Fibroblast of pulmonary artery (primary cell): Measurements from ENCODE around the gene OTOS.

ENCODE experiments used
- DNase-seq: peaks from one replicate; pipeline ENCODE4 v3.0.0-alpha.2; 2010; ENCODE audit warnings: low read depth
- H3K4me3 ChIP-seq: replicated peaks from 2 replicates; pipeline ENCODE4 v1.5.1; 2011; ENCODE audit warnings: low read depth, mild to moderate bottlenecking, control low read depth, low read length, moderate library complexity
- TF ChIP-seq, protein P1 (sequence below): IDR thresholded peaks from 2 replicates; pipeline ENCODE4 v1.5.1; 2011; ENCODE audit warnings: mild to moderate bottlenecking, control low read depth, low read length, inconsistent platforms; ENCODE audit errors: missing control alignments

OTOS gene

DNA sequence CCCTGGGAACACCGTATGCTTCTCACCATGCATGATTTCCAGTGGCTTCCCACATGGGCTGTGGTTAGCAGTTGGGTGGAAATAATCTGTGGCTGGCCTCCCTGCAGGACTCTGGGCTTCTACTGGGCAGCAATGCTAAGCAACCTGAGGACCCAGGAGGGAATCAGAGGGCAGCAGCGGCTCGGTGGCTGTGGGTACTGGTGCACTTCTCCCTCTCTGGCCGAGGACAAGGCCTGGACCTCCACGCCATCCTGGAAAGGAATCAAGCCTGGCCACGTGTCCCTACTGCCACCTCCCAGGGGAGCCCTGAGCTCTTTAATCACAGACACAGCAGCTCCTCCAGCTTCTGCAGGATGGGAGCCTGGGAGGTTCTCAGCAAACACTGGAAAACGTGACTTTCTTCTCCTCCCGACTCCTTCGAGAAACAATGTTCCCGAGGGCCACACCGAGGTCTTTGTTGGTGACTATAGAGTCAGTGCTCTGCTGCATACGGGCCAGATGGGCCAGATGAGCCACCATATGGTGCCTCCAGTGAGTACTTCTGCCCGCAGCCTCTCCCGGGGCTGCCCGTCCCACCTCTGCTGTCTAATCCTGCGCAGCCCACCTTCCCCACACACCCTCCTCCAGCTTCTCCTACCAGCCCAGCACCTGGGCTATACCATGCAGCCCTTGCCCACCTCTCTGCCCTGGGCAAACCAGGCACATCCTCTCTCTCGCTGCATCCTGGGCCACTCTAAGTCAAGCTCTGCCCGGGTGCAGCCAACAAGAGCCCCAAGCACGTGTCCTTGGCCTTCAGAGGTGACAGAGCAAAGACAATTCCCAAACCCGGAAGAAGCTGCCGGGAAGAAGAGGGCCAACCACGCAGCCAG is 42.8 kb upstream of the OTOS start:
- H3K4me3 ChIP-seq, result no peak overlapping the region
- TF ChIP-seq, protein P1, sequence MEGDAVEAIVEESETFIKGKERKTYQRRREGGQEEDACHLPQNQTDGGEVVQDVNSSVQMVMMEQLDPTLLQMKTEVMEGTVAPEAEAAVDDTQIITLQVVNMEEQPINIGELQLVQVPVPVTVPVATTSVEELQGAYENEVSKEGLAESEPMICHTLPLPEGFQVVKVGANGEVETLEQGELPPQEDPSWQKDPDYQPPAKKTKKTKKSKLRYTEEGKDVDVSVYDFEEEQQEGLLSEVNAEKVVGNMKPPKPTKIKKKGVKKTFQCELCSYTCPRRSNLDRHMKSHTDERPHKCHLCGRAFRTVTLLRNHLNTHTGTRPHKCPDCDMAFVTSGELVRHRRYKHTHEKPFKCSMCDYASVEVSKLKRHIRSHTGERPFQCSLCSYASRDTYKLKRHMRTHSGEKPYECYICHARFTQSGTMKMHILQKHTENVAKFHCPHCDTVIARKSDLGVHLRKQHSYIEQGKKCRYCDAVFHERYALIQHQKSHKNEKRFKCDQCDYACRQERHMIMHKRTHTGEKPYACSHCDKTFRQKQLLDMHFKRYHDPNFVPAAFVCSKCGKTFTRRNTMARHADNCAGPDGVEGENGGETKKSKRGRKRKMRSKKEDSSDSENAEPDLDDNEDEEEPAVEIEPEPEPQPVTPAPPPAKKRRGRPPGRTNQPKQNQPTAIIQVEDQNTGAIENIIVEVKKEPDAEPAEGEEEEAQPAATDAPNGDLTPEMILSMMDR, result no peak
- no peak for DNase-seq

DNA sequence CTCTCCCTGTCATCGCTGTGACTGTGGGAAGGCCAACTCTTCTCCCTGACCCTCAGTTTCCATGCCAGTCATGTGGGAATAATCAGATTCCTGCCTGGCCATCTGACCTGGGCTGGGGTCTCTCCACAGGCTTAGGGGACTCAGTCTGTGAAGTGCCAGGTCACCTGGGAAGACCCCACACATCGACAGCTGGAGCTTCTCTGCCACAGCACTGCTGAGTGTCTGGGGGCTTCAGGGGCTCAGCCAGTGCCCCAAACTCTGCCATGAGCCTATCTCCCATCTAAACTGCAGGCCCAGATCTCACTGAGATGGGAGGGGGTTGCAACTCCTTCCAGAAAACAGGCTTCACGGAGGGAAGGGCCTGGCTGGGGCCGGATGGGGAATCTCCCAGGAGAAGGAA is 42.0 kb upstream of the OTOS start:
- no peak overlapping the region for H3K4me3 ChIP-seq
- no peak for DNase-seq
- TF ChIP-seq, protein P1, result no peak

DNA sequence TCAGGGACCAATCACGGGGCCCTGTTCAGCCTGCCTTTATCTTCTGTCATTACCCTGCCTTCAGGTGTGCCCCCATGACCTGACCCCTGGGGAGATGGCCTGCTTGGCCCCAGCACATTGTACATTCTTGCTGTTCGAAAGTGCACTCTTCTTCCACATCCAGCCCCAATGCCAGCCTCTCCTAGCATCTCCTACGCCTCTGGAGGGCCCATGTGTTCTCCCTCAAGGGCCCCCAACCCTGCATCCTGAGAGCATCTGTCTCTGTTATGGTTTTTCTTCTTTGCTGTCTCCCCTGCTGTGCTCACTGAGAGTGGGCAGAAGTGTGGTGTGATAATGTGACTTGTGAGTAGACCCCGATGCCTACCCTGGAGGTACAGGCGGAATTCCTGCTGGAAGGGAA is 41.5 kb upstream of the OTOS start:
- H3K4me3 ChIP-seq, result no peak overlapping the region
- TF ChIP-seq, protein P1, result no peak
- DNase-seq, result no peak

DNA sequence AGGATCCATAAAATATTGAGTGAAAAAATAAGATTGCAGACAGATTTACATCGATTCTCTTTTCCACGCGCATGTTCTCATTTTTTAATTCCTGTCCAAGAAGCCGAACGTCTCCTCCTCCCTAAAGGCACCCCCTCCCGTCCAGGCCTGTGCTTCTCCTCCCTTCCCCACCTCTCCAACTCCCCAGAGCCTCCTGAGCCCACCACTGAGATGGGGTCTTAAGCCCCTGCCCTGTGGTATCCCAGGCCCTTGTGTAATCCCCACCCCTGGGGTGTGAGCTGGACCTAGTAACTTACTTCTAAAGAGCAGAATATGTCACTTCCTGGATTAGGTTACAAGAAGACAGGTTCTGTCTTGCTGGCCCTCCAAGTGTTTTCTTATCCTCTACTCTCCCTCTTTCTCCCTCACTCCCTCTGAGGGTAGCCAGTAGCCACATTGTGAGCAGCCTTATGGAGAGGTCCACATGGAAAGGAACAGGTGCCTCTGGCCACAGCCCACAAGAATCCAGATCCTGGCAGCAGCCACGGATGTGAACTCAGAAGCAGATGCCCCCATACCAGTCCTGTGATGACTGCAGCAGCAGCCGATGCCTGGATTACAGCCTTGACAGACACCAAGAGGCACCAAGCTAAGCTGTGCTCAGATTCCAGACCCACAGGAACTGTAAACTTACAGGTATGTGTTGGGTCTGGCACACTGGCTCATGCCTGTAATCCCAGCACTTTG is 39.6 kb upstream of the OTOS start:
- no peak overlapping the region for H3K4me3 ChIP-seq
- TF ChIP-seq, protein P1, result no peak
- no peak for DNase-seq

DNA sequence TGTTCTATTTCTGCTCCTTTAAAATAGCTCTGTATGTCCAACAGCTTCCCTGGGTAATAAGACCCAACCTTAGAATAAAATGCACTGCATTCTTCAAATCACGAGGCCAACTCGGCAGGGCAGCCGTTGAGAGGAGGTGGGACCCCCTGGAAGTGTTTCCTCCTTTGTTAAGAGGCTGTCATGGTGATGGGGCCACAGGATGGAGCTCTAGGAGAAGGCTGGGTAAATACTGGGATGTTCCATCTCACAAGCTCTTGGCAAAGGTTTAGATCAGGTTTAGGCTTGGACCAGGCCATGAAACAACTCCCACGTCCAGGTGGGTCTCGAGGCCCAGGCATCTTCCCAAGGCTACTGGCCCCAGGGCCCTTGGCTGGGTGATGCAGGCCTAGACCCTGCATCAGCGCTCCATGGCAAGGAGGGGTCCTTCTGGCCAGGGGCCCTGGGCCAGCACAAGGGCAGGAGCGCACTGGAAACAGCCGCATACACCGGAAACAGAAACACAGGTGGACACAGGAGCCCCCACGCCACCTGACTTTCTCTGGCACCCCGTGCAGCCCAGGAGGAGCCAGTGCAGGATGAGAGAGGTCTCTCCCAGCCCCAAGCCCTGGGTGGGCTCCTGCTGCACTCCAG is 38.8 kb upstream of the OTOS start:
- TF ChIP-seq, protein P1, result no peak
- no peak overlapping the region for H3K4me3 ChIP-seq
- DNase-seq, result no peak

DNA sequence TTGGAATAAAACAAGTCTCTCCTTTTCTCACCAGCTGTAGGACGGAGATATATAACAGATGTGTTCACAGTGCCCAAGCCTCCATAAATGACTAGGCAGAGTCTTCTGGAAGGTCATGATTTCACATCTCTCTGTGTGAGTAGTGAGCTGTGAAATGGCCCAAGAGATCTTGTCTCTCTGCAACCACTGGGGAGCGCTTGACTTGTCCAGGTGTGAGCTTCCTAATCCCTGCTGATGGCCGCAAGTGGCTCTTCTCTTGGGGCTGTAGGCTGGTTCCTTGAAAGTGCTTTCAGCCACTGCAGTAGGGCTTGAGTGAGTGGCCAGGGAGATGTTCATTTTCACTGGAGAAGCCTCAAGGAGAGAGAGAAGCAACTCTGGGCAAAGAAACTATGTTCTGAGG is 38.1 kb upstream of the OTOS start:
- no peak overlapping the region for H3K4me3 ChIP-seq
- DNase-seq, result no peak
- TF ChIP-seq, protein P1, result no peak
